GM18909 (cell line): Measurements from ENCODE around the gene SAMD11.
"Not testable (repeated sequence)": the region's sequence is repeated elsewhere in the genome, so short reads cannot be mapped to it uniquely, and the experiment has no call there.

Experiments
- ATAC-seq: cut with Tn5 transposase; IDR thresholded peaks from one replicate; pipeline ENCODE4 v1.9.1; 2021; ENCODE audit warnings: mild to moderate bottlenecking; ENCODE audit not compliant: unreplicated experiment, poor library complexity

SAMD11 gene

GRCh38 chr1:943545-944340 lies 20.0 kb downstream of the SAMD11 start:
- no peak for ATAC-seq

DNA sequence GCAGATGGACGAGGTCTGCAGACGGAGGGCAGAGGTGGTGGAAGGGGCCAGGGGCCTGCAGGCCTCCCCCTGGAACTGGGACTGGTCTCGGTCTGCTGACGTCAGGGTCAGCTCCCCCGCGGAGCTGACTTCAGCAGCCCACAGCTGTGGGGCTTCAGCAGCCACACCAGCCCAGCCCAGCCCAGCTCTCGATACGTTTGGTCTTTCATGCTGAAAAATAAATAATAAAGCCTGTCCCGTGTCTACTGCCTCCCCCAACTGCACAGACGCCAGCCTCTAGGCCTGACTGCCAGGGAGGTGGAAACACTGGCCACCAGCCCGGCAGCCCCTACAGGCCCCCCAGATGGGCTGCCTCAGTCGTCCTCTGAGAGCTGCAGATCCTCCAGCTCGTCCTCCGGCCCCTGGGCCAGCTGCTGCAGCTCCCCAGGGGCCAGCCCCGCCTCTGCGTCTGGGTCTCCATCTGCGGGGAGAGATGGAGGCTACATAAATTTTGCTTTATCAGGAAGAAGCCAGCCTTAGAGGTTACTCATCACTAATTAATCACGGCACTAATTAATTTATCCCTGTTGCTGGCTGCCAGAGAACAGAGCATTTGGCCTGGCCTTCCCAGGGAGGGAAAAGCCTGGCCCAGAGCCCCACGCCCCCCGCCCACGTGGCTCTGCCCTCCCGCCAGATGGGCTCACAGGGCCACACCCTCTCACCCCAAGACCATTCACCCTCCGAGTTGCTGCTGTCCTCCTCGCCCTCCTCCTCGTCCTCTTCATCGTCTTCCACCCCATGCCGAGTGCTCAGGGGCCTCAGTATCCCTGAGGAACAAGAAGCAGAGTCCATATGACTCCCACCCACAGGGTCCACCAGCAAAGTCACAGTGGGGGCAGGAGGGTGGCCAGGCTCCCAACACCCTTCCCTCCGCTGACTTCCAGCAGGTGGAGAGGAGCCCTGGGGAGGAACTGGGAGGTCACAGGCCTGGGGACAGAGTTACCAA lies 20.9 kb downstream of the SAMD11 start:
- no peak for ATAC-seq

DNA sequence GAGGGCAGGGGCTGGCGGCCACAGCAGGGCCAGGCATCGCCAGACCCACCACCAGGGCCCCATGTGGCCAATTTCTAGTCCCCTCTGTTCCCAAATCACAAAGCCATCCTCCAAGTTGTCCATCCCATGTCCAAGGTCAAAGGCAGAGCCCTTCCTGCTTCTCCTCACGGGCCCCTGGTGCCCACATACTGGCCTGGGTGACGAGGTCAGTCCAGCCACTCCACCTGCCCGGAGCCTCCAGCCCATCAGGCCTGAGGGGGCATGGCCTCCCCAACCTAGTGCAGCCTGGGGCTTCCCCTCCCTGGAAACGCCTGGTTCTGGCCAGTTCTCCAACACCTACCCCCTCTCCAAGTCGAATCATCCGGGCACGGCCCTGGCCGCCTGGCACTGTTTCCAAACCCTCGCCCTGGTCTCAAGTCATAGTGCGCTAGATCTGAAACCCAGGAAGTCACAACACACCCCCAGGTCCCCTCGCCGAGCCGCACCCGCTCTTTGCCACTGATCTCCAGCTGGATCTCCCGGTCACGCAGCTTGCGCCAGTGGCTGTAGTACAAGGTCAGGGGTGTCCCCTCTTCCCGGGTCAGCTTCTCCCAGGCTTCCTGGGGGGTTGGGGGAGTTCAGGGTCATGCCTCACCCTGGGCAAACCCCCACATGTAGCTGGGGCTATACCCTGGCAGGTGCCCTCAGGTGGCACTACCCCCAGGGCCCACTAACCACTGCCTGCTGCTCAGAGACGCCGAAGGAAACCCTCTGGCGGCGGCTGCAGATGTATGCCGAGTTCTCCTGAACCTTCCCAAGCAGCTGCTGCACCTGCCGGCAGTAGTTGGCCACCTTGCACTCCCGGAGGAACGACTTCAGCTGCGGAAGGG lies 22.2 kb downstream of the SAMD11 start:
- ATAC-seq: no peak

DNA sequence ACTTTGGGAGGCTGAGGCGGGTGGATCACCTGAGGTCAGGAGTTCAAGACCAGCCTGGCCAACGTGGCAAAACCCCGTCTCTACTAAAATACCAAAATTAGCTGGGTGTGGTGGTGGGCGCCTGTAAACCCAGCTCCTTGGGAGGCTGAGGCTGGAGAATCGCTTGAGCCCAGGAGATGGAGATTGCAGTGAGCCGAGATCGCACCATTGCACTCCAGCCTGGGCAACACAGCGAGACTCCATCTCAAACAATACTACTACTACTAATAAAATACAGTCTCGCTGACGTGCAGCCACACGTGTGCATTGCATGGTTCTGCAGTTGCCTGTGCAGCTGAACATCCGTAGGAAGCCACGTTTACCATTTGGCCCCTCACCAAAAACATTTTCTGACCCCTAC lies 23.1 kb downstream of the SAMD11 start:
- not testable (repeated sequence) for ATAC-seq

GRCh38 chr1:947958-948357 lies 24.2 kb downstream of the SAMD11 start:
- ATAC-seq: no peak

DNA sequence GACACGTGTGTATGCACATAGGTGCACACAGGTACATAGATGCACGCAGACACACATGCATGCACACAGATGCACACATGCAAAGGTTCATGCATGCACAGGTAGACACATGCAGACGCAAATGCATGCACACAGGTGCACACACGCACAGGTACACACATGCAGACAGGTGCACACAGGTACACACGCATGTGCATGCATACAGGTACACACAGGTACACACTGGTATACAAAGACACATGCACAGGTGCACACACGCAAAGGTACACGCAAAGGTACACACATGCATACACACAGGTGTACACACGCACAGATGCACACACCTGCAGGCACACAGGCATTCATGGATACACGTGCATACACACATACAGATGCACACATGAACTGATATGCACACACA lies 26.5 kb downstream of the SAMD11 start:
- no peak for ATAC-seq

DNA sequence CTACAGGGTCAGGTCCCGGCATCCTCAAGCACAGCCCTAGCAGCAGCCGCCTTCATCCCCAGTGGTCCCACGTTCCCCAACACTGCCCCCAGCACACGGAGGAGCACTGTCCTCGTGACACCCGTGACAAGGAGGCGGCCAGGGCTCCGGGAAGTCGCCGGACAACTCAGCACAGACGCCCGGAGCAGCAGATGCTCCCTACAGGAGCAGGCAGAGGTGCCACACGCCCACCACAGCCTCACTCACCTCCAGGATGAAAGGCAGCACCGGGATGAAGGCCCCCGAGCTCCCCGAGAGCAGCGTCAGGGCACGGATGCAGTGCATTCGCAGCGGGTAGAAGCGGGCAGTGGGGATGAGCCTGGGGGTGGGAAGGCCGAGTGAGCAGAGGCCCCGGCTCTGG lies 27.2 kb downstream of the SAMD11 start:
- no peak for ATAC-seq

- ATAC-seq: no peak
Observed at GRCh38 chr1:951364-951763, 27.6 kb downstream of the SAMD11 start.

- no peak for ATAC-seq
Observed at GRCh38 chr1:952201-952600, 28.5 kb downstream of the SAMD11 start.

- ATAC-seq: no peak
Observed at GRCh38 chr1:952603-953002, 28.9 kb downstream of the SAMD11 start.

DNA sequence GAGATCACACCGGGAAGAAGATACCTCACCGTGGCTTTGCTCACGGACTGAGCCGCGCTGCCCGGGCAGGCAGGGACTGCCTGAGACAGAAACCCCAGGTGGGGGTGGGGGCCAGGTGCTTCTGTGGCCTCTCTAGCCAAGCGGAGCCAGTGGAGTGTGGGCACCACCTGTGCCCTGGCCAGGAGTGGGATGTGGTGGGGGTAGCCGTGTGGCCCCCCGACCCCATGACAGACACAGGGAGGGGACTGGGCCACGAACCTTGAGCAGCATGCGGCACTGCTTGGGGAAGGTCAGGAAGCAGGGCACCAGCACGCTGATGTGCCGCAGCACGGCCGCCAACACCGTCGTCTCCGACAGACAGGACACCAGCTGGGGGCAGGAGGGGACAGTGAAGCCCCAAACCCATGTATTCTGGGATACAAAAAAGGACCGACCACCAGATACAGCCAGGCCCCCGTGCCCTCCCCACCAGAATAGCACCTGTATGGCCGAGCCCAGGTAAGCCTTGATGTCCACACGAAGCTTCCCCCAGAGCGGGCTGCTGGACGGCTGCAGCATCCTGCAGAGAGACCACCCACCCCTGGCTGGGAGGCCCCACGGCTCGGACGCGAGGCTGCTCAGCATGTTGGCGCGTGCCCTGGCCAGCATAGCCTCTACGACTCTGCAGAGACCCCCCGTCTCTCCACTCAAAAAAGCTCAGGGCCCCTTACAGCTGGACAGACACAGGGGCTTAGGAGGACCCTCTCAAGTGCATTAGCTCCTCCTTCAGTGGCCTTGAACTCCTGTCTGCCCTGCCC lies 30.0 kb downstream of the SAMD11 start:
- ATAC-seq: no peak

DNA sequence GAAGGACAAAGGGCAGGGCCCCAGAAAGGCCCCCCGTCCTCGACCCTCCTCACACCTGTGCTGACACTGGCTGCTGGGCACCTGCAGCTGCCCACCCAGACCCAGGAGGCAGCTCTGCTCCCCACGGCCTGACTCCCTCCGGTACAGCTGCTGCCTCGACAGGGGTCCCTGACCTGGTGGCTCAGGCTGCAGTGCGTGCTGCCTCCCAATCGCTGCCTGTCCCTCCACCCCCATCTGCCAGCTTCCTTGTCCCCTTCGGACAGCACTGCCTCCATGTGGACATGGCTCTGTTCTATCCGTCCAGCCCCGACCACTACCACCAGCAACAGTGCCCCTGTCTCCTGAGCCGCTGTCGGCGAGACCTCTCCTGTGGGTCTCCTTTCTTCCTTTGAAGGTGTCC lies 31.2 kb downstream of the SAMD11 start:
- no peak for ATAC-seq

GRCh38 chr1:955474-955873 lies 31.8 kb downstream of the SAMD11 start:
- no peak for ATAC-seq

GRCh38 chr1:956636-957035 lies 32.9 kb downstream of the SAMD11 start:
- ATAC-seq: no peak

GRCh38 chr1:958823-959730 lies 35.4 kb downstream of the SAMD11 start, which contains the start of gene NOC2L:
Gene NOC2L, minus strand, starts transcription at chr1:959256. Its CDS starts 16 bp downstream, at chr1:959240.
- peak; percentile 73 for ATAC-seq

DNA sequence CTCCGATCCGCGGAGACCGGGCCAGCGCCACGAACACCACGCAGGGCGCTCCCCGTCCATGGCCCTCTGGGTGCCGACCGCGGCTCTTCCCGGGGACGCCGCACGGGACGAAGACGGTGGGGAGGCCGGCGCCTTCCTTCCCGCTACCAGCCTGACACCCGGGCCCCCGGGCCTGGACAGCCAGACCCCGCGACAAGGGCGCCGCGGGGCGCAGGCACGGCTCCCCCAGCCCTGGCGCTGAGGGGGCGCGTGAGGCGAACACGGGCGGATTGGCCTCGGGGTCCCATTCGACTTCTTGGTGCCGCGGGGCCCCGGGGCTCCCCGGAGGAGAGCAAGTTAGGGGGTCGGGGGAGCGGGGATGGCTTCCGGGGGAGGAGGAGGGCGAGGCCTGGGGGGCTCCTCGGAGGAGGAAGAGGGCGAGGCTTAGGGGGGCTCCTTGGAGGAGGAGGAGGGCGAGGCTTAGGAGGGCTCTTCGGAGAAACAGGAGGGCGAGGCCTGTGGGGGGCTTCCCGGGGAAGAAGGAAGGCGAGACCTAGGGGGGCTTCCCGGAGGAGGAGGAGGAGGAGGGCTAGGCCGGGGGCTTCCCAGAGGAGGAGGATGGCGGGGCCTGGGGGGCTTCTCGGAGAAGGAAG lies 36.1 kb downstream of the SAMD11 start:
- ATAC-seq: no peak

DNA sequence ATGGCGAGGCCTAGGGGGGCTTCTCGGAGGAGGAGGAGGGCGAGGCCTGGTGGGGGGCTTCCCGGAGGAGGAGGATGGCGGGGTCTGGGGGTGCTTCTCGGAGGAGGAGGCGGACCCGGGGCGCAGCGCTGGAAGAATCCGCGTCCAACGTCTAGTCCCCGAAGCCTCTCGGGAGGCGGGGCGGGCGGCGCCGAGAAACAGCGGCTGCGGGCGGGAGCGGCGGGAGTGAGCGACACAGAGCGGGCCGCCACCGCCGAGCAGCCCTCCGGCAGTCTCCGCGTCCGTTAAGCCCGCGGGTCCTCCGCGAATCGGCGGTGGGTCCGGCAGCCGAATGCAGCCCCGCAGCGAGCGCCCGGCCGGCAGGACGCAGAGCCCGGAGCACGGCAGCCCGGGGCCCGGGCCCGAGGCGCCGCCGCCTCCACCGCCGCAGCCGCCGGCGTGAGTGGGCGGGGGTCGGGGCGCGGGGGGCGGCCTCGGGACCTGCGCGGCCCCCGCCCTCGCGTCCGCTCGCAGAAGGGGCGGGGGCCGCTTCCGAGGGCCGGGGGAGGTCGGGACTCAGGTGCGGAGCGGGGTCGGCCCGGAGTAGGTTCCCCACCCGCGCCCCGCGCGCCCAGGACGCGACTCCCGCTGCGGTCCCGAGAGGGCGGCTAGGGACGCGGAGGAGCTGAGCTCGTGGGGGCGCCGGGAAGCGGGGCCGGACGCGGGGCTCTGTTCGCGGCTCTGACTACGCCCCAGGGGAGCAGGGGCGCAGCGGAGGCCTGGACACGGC lies 36.8 kb downstream of the SAMD11 start, which contains the start of gene KLHL17:
TSS of gene KLHL17 (plus strand) at position 222 of the 769 bp plus-strand sequence. CDS start at position 332, 110 bp downstream.
- peak; percentile 47 for ATAC-seq
